Measurements from ENCODE around the gene PLPPR3.

Gene PLPPR3

DNA sequence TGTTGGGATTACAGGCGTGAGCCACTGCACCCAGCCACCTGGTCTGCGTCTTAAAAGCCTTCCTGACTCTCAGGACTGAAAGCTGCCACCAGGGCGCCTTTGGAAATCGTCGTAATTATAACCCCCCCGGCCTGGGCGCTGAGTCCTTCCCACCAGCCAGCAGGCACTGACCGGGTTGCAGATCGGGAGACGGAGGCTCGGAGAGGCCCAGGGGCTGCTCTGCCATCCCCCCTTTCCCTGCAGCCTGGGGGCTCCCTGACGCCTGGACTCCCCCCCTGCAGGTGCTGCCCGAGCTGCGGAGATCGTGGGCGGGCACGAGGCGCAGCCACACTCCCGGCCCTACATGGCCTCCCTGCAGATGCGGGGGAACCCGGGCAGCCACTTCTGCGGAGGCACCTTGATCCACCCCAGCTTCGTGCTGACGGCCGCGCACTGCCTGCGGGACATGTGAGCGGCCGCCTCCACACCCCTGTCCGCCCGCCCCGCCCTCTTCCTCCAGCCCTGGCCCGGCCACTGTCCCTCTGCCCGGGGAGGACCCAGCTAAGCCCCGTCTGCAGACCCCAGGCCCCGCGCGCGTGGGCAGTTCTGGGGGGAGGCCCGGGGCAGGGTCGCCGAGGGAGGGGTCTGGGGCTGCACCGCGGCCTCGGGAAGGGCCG is 21.6 kb upstream of the PLPPR3 start (continued):
- TF ChIP-seq ZNF621 (tag by site-specific recombination; IDR thresholded peaks at IDR 0.05) (no peak), HOXC10 (CRISPR knock-in tag; IDR thresholded peaks at IDR 0.05) (no peak), ZNF416 (tag by site-specific recombination; IDR thresholded peaks at IDR 0.05) (no peak), WT1 (tag by site-specific recombination; IDR thresholded peaks at IDR 0.05) (peak; percentile 22; the same call in 1 of the 2 replicates), ZNF223 (tag by site-specific recombination; IDR thresholded peaks at IDR 0.05) (no peak), TCF7L2 (IDR thresholded peaks at IDR 0.05; ENCODE audit: borderline replicate concordance, low read depth, low read length) (no peak), ZNF155 (tag by site-specific recombination; IDR thresholded peaks at IDR 0.05) (no peak), ZNF23 (tag by site-specific recombination; IDR thresholded peaks at IDR 0.05; ENCODE audit: borderline replicate concordance) (no peak), ZNF394 (tag by site-specific recombination; IDR thresholded peaks at IDR 0.05; ENCODE audit: borderline replicate concordance) (no peak), ZNF654 (tag by site-specific recombination; IDR thresholded peaks at IDR 0.05; ENCODE audit: low read depth) (no peak), ZBTB20 (tag by site-specific recombination; IDR thresholded peaks at IDR 0.05) (peak; percentile 86), ZNF585B (tag by site-specific recombination; IDR thresholded peaks at IDR 0.05) (no peak), ZNF324 (tag by site-specific recombination; IDR thresholded peaks at IDR 0.05) (no peak), GLIS2 (tag by site-specific recombination; IDR thresholded peaks at IDR 0.05) (peak; percentile 52; the same call in 1 of the 2 replicates), ZNF112 (tag by site-specific recombination; IDR thresholded peaks at IDR 0.05) (no peak)
- TF ChIP-seq, protein P1, sequence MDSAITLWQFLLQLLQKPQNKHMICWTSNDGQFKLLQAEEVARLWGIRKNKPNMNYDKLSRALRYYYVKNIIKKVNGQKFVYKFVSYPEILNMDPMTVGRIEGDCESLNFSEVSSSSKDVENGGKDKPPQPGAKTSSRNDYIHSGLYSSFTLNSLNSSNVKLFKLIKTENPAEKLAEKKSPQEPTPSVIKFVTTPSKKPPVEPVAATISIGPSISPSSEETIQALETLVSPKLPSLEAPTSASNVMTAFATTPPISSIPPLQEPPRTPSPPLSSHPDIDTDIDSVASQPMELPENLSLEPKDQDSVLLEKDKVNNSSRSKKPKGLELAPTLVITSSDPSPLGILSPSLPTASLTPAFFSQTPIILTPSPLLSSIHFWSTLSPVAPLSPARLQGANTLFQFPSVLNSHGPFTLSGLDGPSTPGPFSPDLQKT (IDR thresholded peaks at IDR 0.05; ENCODE audit: borderline replicate concordance, low read depth, low read length) = no peak
- TF ChIP-seq, protein P2, sequence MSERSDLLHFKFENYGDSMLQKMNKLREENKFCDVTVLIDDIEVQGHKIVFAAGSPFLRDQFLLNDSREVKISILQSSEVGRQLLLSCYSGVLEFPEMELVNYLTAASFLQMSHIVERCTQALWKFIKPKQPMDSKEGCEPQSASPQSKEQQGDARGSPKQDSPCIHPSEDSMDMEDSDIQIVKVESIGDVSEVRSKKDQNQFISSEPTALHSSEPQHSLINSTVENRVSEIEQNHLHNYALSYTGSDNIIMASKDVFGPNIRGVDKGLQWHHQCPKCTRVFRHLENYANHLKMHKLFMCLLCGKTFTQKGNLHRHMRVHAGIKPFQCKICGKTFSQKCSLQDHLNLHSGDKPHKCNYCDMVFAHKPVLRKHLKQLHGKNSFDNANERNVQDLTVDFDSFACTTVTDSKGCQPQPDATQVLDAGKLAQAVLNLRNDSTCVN (tag by site-specific recombination; optimal IDR thresholded peaks at IDR 0.05) = peak; percentile 54
- TF ChIP-seq, protein P3, sequence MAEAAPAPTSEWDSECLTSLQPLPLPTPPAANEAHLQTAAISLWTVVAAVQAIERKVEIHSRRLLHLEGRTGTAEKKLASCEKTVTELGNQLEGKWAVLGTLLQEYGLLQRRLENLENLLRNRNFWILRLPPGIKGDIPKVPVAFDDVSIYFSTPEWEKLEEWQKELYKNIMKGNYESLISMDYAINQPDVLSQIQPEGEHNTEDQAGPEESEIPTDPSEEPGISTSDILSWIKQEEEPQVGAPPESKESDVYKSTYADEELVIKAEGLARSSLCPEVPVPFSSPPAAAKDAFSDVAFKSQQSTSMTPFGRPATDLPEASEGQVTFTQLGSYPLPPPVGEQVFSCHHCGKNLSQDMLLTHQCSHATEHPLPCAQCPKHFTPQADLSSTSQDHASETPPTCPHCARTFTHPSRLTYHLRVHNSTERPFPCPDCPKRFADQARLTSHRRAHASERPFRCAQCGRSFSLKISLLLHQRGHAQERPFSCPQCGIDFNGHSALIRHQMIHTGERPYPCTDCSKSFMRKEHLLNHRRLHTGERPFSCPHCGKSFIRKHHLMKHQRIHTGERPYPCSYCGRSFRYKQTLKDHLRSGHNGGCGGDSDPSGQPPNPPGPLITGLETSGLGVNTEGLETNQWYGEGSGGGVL (tag by site-specific recombination; IDR thresholded peaks at IDR 0.05) = peak; percentile 74
- TF ChIP-seq, protein P4, sequence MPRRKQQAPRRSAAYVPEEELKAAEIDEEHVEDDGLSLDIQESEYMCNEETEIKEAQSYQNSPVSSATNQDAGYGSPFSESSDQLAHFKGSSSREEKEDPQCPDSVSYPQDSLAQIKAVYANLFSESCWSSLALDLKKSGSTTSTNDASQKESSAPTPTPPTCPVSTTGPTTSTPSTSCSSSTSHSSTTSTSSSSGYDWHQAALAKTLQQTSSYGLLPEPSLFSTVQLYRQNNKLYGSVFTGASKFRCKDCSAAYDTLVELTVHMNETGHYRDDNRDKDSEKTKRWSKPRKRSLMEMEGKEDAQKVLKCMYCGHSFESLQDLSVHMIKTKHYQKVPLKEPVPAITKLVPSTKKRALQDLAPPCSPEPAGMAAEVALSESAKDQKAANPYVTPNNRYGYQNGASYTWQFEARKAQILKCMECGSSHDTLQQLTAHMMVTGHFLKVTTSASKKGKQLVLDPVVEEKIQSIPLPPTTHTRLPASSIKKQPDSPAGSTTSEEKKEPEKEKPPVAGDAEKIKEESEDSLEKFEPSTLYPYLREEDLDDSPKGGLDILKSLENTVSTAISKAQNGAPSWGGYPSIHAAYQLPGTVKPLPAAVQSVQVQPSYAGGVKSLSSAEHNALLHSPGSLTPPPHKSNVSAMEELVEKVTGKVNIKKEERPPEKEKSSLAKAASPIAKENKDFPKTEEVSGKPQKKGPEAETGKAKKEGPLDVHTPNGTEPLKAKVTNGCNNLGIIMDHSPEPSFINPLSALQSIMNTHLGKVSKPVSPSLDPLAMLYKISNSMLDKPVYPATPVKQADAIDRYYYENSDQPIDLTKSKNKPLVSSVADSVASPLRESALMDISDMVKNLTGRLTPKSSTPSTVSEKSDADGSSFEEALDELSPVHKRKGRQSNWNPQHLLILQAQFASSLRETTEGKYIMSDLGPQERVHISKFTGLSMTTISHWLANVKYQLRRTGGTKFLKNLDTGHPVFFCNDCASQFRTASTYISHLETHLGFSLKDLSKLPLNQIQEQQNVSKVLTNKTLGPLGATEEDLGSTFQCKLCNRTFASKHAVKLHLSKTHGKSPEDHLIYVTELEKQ (tag by site-specific recombination; IDR thresholded peaks at IDR 0.05; ENCODE audit: borderline replicate concordance) = no peak
- TF ChIP-seq, protein P5, sequence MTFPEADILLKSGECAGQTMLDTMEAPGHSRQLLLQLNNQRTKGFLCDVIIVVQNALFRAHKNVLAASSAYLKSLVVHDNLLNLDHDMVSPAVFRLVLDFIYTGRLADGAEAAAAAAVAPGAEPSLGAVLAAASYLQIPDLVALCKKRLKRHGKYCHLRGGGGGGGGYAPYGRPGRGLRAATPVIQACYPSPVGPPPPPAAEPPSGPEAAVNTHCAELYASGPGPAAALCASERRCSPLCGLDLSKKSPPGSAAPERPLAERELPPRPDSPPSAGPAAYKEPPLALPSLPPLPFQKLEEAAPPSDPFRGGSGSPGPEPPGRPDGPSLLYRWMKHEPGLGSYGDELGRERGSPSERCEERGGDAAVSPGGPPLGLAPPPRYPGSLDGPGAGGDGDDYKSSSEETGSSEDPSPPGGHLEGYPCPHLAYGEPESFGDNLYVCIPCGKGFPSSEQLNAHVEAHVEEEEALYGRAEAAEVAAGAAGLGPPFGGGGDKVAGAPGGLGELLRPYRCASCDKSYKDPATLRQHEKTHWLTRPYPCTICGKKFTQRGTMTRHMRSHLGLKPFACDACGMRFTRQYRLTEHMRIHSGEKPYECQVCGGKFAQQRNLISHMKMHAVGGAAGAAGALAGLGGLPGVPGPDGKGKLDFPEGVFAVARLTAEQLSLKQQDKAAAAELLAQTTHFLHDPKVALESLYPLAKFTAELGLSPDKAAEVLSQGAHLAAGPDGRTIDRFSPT (tag by site-specific recombination; IDR thresholded peaks at IDR 0.05) = no peak
- TF ChIP-seq, protein P6, sequence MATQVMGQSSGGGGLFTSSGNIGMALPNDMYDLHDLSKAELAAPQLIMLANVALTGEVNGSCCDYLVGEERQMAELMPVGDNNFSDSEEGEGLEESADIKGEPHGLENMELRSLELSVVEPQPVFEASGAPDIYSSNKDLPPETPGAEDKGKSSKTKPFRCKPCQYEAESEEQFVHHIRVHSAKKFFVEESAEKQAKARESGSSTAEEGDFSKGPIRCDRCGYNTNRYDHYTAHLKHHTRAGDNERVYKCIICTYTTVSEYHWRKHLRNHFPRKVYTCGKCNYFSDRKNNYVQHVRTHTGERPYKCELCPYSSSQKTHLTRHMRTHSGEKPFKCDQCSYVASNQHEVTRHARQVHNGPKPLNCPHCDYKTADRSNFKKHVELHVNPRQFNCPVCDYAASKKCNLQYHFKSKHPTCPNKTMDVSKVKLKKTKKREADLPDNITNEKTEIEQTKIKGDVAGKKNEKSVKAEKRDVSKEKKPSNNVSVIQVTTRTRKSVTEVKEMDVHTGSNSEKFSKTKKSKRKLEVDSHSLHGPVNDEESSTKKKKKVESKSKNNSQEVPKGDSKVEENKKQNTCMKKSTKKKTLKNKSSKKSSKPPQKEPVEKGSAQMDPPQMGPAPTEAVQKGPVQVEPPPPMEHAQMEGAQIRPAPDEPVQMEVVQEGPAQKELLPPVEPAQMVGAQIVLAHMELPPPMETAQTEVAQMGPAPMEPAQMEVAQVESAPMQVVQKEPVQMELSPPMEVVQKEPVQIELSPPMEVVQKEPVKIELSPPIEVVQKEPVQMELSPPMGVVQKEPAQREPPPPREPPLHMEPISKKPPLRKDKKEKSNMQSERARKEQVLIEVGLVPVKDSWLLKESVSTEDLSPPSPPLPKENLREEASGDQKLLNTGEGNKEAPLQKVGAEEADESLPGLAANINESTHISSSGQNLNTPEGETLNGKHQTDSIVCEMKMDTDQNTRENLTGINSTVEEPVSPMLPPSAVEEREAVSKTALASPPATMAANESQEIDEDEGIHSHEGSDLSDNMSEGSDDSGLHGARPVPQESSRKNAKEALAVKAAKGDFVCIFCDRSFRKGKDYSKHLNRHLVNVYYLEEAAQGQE (tag by site-specific recombination; IDR thresholded peaks at IDR 0.05) = no peak

All from HEK293 (cell line).